HG03066 (cell line): ENCODE data around the gene SENP7.
"Not testable (repeated sequence)": the region's sequence is repeated elsewhere in the genome, so short reads cannot be mapped to it uniquely, and the experiment has no call there.

Experiments used
- ATAC-seq: cut with Tn5 transposase; IDR thresholded peaks from one replicate; pipeline ENCODE4 v1.9.1; 2021; ENCODE audit warnings: low read depth; ENCODE audit not compliant: unreplicated experiment

The SENP7 gene, protein sequence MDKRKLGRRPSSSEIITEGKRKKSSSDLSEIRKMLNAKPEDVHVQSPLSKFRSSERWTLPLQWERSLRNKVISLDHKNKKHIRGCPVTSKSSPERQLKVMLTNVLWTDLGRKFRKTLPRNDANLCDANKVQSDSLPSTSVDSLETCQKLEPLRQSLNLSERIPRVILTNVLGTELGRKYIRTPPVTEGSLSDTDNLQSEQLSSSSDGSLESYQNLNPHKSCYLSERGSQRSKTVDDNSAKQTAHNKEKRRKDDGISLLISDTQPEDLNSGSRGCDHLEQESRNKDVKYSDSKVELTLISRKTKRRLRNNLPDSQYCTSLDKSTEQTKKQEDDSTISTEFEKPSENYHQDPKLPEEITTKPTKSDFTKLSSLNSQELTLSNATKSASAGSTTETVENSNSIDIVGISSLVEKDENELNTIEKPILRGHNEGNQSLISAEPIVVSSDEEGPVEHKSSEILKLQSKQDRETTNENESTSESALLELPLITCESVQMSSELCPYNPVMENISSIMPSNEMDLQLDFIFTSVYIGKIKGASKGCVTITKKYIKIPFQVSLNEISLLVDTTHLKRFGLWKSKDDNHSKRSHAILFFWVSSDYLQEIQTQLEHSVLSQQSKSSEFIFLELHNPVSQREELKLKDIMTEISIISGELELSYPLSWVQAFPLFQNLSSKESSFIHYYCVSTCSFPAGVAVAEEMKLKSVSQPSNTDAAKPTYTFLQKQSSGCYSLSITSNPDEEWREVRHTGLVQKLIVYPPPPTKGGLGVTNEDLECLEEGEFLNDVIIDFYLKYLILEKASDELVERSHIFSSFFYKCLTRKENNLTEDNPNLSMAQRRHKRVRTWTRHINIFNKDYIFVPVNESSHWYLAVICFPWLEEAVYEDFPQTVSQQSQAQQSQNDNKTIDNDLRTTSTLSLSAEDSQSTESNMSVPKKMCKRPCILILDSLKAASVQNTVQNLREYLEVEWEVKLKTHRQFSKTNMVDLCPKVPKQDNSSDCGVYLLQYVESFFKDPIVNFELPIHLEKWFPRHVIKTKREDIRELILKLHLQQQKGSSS

GRCh38 chr3:101512646-101513418 lies at the start of gene SENP7:
TSS of gene SENP7 (minus strand) at chr3:101513212. CDS start at chr3:101513130, 82 bp downstream.
- ATAC-seq, result peak; percentile 56

DNA sequence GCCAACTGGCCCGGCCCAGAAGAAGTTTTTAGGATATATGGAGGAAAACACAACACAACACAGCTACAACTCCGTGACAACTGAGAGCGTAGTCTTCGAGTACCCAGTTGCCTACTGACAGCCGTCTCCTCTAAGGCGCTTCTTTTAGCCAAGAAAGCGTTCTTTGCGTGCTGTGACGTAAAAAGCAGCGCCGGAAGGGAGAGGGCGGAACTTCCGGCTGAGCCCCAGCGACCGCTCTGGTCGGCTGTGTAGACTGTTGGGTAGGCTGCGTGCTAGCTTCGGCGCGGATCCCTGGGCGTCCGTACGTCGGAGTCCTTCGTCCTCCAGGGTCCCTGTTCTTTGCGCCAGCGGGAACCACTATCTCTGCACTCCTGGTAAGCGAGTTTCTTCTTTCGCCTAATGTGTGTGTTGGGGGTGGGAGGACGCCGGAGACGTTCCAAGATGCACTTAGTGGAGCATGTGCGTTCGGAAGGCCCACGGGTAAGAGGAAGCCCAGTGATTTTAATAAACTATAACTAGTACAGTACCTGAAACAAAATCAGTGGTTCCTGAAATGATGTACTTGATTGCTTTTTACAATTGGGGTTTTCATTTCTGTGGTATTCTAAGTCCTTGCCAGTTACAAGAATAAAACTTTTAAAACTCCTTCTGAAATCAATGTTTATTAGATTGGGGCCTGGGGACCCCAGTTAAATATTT lies 48.8 kb upstream of the SENP7 start, which contains the start of gene TRMT10C:
Gene TRMT10C (plus strand): TSS at position 239 of the 699 bp plus-strand sequence. CDS start 2,914 bp downstream, outside the sequence.
- ATAC-seq, result peak; percentile 99

GRCh38 chr3:101556064-101556463 lies 43.1 kb upstream of the SENP7 start:
- ATAC-seq, result no peak

GRCh38 chr3:101553381-101553780 lies 40.4 kb upstream of the SENP7 start:
- ATAC-seq, result not testable (repeated sequence)

- ATAC-seq, result not testable (repeated sequence)
Observed at GRCh38 chr3:101551359-101552081, 38.5 kb upstream of the SENP7 start.

- ATAC-seq, result no peak
Observed at GRCh38 chr3:101549473-101549872, 36.5 kb upstream of the SENP7 start.

GRCh38 chr3:101548527-101549105 lies 35.6 kb upstream of the SENP7 start:
- no peak for ATAC-seq

DNA sequence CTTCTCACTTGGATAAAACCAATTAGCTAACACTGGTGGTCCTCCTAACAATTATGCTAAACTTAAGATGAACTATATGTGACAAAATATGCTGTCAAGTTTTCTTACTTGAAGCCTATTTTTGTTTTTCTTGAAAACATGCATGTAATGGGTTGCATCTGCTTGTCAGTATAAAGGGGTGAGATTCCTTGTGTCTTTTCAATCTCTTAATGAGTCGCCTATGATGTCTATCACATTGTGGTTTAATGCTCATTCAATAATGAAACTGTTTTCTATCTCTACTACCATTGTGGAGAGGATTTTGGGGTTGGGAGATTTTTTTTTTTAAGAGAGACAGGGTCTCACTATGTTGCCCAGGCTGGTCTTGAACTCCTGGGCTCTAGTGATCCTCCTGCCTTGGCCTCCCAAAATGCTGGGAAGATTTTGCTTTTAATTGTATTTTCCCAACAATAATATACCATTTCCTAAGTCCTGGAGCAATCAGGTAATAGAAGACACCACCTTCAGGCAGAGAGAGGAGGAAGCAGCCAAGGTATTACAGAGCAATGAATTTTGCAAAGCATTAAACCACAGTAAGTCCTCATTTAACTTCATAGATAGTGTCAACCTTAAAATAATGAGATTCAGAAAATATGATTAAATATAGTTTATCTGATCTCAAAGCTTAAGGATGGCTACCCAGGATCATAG lies 31.3 kb upstream of the SENP7 start:
- no peak for ATAC-seq

GRCh38 chr3:101542957-101543356 lies 29.9 kb upstream of the SENP7 start:
- ATAC-seq, result no peak

DNA sequence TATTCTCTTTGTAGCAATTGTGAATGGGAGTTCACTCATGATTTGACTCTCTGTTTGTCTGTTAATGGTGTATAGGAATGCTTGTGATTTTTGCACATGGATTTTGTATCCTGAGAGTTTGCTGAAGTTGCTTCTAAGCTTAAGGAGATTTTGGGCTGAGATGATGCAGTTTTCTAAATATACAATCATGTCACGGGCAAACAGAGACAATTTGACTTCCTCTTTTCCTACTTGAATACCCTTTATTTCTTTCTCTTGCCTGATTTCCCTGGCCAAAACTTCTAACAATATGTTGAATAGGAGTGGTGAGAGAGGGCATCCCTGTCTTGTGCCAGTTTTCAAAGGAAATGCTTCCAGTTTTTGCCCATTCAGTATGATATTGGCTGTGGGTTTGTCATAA lies 23.9 kb upstream of the SENP7 start:
- ATAC-seq, result not testable (repeated sequence)

DNA sequence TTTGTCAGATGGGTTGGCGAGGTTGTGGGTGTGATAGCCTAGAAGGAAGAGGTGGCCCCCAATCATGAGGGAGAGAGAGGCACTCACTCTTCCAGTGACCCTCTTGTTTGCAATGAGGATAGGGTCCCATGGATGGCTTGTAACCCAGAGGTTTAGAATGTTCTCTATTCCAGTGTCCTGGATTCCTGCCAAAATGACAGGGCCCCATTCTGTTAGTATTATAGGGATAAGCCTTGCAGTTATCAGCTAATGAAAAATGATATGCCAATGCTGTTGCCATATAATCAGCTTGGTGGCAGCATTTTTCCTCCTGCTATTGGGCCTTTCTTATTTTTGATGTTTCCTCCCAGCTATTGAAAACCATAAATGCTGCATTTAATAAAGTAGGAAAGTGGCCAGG lies 23.3 kb upstream of the SENP7 start:
- ATAC-seq, result no peak

- ATAC-seq, result no peak
Observed at GRCh38 chr3:101535221-101535620, 22.2 kb upstream of the SENP7 start.

DNA sequence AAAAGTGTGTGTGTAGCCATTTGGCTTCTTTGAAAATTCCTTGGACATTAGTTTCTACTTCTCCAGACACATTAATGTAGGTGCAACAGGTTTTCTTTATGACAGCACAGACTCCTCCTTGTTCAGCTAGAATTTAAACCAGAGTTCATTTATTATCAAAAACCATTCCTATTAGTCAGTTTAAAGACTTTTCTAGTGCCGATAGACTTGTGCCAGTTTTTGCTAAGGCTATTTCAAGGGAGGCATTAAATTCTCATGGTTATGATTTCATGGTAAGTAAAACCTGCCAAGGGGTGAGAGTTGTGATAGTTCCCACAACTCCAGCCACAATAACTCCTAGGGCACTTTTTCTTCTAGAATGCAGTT lies 20.6 kb upstream of the SENP7 start:
- ATAC-seq, result no peak

DNA sequence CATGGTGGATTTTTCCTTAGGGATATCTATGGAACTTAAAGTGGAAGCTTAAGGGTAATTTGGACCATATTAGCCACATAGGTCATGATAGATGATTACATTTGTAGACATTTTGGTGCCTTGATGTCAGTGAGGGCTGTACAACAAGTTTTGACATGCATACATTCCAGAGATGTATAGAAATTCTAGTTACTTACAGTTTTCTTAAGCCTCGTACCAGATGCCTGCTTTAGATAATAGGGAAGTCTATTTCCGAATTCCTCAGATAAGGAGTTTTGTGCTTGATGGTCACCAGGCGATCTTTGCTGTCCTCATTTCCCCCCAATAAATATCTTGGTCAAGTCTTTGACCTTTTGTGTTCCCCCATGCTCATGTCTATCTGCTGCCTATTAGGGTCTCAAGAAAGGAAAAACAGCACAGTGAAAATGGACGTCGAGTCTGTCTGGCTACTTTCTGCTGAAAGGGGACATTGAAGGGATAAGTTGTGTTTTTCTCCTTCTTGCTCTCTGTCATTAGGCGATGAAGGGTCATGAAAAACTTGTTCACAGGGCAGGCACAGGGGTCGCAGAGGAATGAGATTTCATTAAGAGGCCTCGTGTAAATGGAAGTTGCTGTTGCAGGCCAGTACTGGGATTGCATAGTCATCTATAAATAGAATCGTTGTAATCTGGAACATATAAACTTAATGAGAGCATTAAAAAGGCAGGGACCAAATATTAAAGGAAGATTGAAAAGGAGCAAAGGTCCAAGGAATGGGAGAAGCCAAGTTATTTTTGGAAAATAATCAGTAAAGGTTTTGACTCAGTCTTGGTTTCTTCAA lies 20.0 kb upstream of the SENP7 start:
- no peak for ATAC-seq

- no peak for ATAC-seq
Observed at GRCh38 chr3:101531473-101532086, 18.6 kb upstream of the SENP7 start.

DNA sequence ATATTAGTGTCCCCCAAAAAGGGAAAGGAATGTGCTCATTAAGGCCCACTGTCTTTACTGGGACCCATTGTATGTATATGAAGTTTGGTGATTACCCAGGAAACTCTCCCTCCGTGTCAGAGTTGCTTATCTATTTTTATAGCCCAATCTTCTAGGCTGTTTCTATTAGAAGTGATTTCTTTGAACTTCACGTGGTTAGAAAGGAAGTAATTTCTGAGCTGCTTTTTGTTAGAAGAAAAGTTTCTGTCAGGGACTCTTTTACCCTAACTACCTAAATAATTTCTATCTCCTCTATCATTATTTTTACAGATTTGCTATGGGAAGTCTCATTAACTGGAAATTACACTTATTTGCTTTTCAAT lies 17.7 kb upstream of the SENP7 start:
- ATAC-seq, result no peak
